ENCODE measurements around the gene EGFLAM.
A peak's percentile ranks its signal among the peaks of the same experiment; 100 is the strongest.
"Not testable (repeated sequence)": the region's sequence is repeated elsewhere in the genome, so short reads cannot be mapped to it uniquely, and the experiment has no call there.

EGFLAM gene

DNA sequence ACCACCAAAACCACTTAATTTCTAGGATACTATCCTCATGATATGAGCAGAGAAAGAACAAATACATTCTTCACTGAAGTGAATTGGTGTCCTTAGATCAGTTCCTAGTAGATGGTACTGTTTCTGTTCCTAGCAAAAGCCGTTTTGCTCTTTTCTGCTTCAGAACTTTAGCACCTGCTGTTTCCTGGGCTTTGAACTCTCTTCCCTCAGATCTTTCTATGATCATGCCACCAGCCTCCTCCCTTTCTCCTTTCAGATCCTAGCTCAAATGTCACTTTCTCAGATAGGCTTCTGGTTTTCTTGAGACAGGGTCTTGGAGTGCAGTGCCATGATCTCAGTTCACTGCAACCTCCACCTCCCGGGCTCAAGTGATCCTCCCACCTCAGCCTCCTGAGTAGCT is 118.0 kb downstream of the EGFLAM start:
- no peak for DNase-seq (ENCODE audit: low spot score)

- no peak for DNase-seq (ENCODE audit: low spot score)
Observed at GRCh38 chr5:38378579-38378978, 120.2 kb downstream of the EGFLAM start.

DNA sequence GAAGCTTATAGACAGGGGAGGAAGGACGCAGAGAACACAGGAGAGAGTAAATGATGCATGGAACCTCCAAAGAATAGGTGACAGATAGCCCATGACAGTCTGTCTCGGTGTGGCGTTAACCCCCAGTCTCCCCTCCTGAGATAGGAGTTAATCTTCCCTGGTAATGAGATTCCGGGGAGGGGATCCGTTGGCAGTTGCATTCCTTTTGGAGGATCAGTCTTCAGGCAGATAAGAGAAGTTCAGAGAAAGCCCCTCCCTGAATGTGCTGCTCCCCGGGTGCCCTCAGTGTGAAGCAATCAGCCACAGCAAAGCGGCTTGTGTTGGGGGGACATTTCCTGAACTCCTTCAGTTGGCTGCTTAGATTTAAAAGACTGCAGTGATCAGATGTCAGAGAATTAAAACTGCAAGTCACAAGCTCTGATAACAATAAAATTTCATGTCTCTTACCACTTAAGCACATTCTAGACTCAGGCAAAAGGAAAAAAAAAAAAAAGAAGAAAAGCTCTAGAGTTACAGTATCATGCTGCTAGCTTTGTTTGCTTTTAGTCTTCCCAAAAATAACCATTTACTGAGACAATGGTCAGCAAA is 121.1 kb downstream of the EGFLAM start:
- no peak for DNase-seq (ENCODE audit: low spot score)

GRCh38 chr5:38380537-38380936 is 122.2 kb downstream of the EGFLAM start:
- no peak for DNase-seq (ENCODE audit: low spot score)

- no peak for DNase-seq (ENCODE audit: low spot score)
Observed at GRCh38 chr5:38381361-38381760, 123.0 kb downstream of the EGFLAM start.

- peak; percentile 88 for DNase-seq (ENCODE audit: low spot score)
Observed at GRCh38 chr5:38382898-38383297, 124.5 kb downstream of the EGFLAM start.

GRCh38 chr5:38383701-38384100 is 125.3 kb downstream of the EGFLAM start:
- DNase-seq (ENCODE audit: low spot score): no peak

DNA sequence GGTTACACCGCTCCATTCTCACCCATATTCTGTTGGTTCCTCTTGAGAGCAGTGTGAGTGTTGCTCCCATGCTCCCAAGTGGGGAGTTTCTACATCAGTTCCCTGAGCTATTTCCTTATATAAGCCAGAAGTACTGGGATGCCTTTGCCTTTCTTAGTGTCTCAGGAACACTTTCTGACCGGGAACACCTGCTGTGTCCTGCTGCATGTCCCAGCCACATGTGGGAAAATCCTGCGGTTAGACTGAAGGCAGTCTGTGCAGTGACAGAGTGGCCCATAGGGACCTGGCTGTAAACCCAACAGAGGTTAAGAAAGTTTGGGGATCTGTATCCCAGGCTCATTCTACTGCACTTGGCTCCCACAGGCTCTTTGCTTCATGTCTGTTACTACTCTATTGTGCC is 126.0 kb downstream of the EGFLAM start:
- no peak for DNase-seq (ENCODE audit: low spot score)

GRCh38 chr5:38387161-38387560 is 128.8 kb downstream of the EGFLAM start:
- DNase-seq (ENCODE audit: low spot score): no peak

- no peak for DNase-seq (ENCODE audit: low spot score)
Observed at GRCh38 chr5:38393636-38394035, 135.3 kb downstream of the EGFLAM start.

- no peak for DNase-seq (ENCODE audit: low spot score)
Observed at GRCh38 chr5:38396766-38397165, 138.4 kb downstream of the EGFLAM start.

DNA sequence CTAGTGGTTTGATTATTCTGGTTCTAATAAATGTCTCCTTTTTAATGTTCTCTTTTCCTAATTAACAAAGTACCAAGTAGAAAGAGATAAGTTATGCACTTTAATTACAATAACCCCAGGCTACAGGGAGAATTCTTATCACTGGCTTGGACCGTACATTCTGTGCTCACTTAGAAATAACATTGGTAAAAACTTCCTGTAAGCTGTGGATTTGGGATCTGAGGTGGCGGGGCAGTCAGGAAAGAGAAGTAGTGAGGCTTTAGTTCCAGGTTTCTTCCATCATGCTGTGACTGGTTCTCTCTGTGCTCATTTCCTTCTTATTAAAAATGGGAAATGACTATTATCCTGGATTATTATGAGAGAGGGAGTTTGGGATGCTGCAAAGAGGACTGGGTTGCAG is 142.0 kb downstream of the EGFLAM start:
- no peak for DNase-seq (ENCODE audit: low spot score)

GRCh38 chr5:38401145-38401544 is 142.8 kb downstream of the EGFLAM start:
- no peak for DNase-seq (ENCODE audit: low spot score)

- DNase-seq (ENCODE audit: low spot score): no peak
Observed at GRCh38 chr5:38403406-38403805, 145.0 kb downstream of the EGFLAM start.

DNA sequence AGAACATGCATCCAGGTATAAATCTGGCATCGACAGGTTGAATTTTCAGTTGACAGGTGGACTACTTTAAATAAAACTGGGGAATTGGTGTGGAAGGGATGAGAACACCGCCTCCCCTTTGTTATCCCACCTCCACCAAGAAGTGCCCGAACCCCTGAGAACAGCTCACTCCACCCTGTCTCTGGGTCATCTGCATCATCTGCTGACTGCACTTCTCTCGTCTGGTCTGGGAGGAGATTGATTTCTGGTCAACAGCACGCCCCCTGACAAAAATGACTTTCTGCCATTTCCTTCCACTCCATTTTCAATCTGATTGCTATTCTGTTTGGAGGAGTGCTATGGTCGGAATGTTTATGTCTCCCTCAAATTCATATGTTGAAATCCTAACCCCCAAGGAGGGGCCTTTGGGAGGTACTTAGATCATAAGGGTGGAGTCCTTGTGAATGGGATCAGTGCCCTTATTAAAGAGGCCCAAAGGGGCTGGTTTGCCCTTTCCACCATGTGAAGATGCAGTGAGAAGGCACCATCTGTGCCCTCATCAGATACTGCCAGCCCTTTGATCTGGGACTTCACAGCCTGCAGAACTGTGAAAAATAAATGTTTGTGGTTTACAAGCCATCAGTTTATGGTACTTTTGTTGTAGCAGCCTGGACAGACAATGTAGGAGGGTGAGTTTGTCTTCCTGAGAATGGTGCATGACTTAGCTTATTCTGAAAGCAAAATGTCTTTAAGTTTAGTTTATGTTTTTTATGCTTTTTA is 145.7 kb downstream of the EGFLAM start:
- DNase-seq (ENCODE audit: low spot score): no peak

GRCh38 chr5:38404667-38405276 is 146.4 kb downstream of the EGFLAM start:
- DNase-seq (ENCODE audit: low spot score): peak; percentile 34

DNA sequence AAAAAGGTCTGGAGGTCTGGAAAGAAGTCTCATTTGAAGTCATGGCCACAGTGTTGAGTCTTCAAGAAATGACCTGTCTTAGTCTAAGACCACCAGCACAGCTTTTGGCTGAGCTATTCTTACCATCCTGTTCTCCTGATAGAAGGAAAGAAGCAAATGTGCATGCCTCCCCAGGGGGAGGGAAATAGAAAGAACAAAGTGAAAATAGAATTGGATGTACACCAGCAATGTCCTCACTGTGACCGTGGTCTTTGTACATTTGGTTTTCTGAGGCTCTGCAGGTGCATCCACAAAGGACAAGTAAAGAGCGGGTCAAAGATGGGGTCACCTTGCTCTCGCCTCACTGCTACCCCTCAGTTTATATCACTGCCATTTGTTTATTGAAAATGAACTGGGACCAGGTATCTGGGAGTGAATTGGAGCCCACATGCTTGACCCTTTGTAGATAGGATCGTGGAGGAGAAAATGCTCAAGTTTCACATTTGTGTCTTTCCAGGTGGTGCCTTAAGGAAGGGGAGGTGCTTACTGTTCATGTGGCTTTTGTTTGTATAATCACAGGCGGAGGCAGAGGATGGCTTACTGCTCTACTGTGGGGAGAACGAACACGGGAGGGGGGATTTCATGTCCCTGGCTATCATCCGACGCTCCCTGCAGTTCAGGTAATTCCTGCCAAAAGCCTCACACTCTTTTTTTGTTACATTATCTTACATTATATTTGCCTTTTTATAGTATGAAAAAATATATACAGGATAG is 150.3 kb downstream of the EGFLAM start:
- no peak for DNase-seq (ENCODE audit: low spot score)

DNA sequence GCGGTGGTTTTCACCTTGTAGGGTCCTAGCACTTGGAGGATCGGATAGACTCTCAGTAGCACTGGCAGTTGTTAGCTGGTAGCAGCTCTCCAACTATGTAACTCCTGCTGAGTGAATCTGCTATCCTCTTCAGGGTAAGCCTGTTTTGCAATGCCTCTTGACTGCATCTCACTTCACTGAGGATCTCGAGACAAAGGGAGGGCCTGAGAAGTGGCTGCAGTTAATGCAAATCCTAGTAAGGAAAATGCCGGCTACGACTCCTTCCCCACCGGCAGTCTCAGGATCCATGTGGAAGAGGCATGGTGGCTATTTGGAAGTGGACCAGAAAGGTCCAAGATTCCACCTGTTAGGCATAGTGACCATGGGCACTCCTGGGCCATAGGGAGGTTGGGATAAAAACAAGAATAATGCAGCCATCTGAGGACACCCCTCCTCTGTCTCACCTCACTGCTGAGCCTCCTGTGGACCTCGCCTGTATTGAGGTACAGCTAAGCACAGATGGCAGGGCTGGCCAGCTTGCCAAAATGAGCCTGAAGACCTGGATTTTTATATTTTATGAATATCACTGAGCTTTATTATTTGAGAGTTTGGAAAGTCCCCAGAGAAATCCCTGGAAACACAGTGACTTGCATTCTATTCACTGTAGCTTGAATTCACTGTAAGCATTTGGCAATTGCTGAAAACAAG is 152.1 kb downstream of the EGFLAM start:
- DNase-seq (ENCODE audit: low spot score): no peak

DNA sequence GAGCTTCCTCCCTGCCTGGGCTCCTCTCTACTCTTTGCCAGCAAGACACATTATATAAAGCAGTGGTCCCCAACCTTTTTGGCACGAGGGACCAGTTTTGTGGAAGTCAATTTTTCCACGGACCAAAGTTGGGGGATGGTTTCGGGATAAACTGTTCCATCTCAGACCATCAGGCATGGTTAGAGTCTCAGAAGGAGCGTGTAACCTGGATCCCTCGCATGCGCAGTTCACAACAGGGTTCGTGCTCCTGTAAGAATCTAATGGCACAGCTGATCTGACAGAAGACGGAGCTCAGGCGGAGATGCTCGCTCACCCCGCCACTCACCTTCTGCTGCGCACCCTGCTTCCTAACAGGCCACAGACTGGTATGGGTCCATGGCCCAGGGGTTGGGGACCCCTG is 155.3 kb downstream of the EGFLAM start:
- DNase-seq (ENCODE audit: low spot score): no peak

- no peak for DNase-seq (ENCODE audit: low spot score)
Observed at GRCh38 chr5:38414348-38414747, 156.0 kb downstream of the EGFLAM start.

GRCh38 chr5:38415772-38416171 is 157.4 kb downstream of the EGFLAM start:
- not testable (repeated sequence) for DNase-seq (ENCODE audit: low spot score)

- DNase-seq (ENCODE audit: low spot score): no peak
Observed at GRCh38 chr5:38417658-38418017, 159.3 kb downstream of the EGFLAM start.

Measured in HuH-7 (cell line).